Keratinocyte (primary cell): ENCODE results near the gene ZNF462.

Experiments
- EZH2 ChIP-seq: IDR thresholded peaks from one replicate; pipeline ENCODE4 v1.6.1; 2012; ENCODE audit warnings: inconsistent platforms, mild to moderate bottlenecking, low read length, moderate library complexity
- TF ChIP-seq, protein P1 (sequence below), 3 experiments: IDR thresholded peaks in 1 of 3; conservative IDR thresholded peaks in 1 of 3; optimal IDR thresholded peaks in 1 of 3; 2 replicates in 2 of 3; 3 replicates in 1 of 3; pipeline versions ENCODE3 to v1.5.1; 2011; ENCODE audit warnings: low read length in 3 of 3, mild to moderate bottlenecking in 3 of 3, moderate library complexity in 2 of 3, control low read depth in 1 of 3, inconsistent platforms in 1 of 3; ENCODE audit not compliant: insufficient read depth in 2 of 3; ENCODE audit errors: extremely low read depth in 1 of 3

DNA sequence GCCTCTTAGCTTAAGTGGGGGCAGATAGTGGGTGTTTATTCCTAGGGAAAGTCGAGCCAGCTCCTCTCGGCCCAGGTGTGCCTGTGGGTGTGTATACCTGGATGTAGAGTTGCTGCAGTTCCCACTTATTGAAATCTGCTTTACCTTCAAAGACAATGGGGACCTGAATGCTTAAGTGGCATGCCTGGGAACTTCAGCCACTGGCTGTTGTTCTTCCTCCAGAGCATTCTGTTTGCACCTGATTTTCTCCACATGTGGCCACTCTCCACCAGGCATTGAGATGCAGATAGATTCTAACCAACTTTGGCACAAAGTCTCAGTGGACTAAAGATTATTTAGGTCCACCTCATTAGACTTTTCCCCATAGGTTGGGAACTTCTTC is 186.8 kb downstream of the ZNF462 start:
- TF ChIP-seq, protein P1, sequence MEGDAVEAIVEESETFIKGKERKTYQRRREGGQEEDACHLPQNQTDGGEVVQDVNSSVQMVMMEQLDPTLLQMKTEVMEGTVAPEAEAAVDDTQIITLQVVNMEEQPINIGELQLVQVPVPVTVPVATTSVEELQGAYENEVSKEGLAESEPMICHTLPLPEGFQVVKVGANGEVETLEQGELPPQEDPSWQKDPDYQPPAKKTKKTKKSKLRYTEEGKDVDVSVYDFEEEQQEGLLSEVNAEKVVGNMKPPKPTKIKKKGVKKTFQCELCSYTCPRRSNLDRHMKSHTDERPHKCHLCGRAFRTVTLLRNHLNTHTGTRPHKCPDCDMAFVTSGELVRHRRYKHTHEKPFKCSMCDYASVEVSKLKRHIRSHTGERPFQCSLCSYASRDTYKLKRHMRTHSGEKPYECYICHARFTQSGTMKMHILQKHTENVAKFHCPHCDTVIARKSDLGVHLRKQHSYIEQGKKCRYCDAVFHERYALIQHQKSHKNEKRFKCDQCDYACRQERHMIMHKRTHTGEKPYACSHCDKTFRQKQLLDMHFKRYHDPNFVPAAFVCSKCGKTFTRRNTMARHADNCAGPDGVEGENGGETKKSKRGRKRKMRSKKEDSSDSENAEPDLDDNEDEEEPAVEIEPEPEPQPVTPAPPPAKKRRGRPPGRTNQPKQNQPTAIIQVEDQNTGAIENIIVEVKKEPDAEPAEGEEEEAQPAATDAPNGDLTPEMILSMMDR (optimal IDR thresholded peaks at IDR 0.05 in 1 of 3, IDR thresholded peaks at IDR 0.05 in 1 of 3, conservative IDR thresholded peaks at IDR 0.05 in 1 of 3; ENCODE audit: extremely low read depth in 1 of 3, insufficient read depth in 2 of 3, low read length in 3 of 3), result no peak
- TF ChIP-seq EZH2, result no peak
